Activated CD4-positive, alpha-beta T cell treated with anti-CD3 and anti-CD28 coated beads for 36 hours (primary cell): ENCODE measurements around the gene ZIM2. TPM values are rescaled to one million over a fixed set of nuclear protein-coding genes. Genes with fewer than 3 reads are reported as not detected.
"Not testable (repeated sequence)": the region's sequence is repeated elsewhere in the genome, so short reads cannot be mapped to it uniquely, and the experiment has no call there.

ENCODE experiments used
- ATAC-seq: fragments of 200-7000 bp; cut with Tn5 transposase; one replicate; pipeline ENCODE4 v1.10.0; 2021; ENCODE audit warnings: mild to moderate bottlenecking, moderate library complexity
- CTCF ChIA-PET: fragments of 350-600 bp; sonication (Branson Sonifier 250); formaldehyde crosslinking; loops from one replicate; lab custom pipeline; 2021; ENCODE audit warnings: antibody characterized with exemption; lab: Charles Lee
- POLR2A ChIA-PET: fragments of 350-600 bp; sonication (Branson Sonifier 250); formaldehyde crosslinking; loops from one replicate; lab custom pipeline; 2021; ENCODE audit warnings: antibody characterized with exemption, inconsistent platforms; lab: Charles Lee
- DNase-seq: peaks from one replicate; pipeline ENCODE4 v3.0.0-alpha.2; 2020
- H3K27ac Mint-ChIP-seq: one replicate; pipeline ENCODE4 v1.8.0; 2021; ENCODE audit warnings: mixed read lengths
- H3K27me3 Mint-ChIP-seq: one replicate; pipeline ENCODE4 v1.8.0; 2021; ENCODE audit warnings: mixed read lengths
- H3K36me3 Mint-ChIP-seq: one replicate; pipeline ENCODE4 v1.8.0; 2021; ENCODE audit warnings: low read depth, mixed read lengths
- H3K4me1 Mint-ChIP-seq: one replicate; pipeline ENCODE4 v1.8.0; 2021; ENCODE audit warnings: mixed read lengths
- H3K4me3 Mint-ChIP-seq: one replicate; pipeline ENCODE4 v1.8.0; 2021; ENCODE audit warnings: mild to moderate bottlenecking, moderate library complexity, mixed read lengths
- H3K9me3 Mint-ChIP-seq: one replicate; pipeline ENCODE4 v1.8.0; 2021; ENCODE audit warnings: low read depth, mixed read lengths
- intact Hi-C, 2 experiments: fragments of 100-400 bp; cut with DNase I in 1 of 2; cut with micrococcal nuclease in 1 of 2; formaldehyde crosslinking; loops; one replicate each; pipeline versions ENCODE4 v1.14.2 to v1.15.1; 2022 to 2024; cut with DNase I, micrococcal nuclease
- total RNA-seq, 2 experiments: library from RNA; stranded (reverse); gene quantifications; one replicate each; pipeline ENCODE4 v1.2.3, GENCODE V29; 2021

The ZIM2 gene
- total RNA-seq, 2 experiments from 2014 or later: not detected

- no peak overlapping the region for H3K4me3 Mint-ChIP-seq
- no peaks in the 10 kb centered on the region for H3K4me1 Mint-ChIP-seq
- ChIA-PET POLR2A (no interaction called here), CTCF (no interaction called here)
- intact Hi-C loops: no loop called here
- DNase-seq (no peak), ATAC-seq (no peak)
- H3K9me3 Mint-ChIP-seq: peaks cover 36% of the 10 kb centered on the region
- H3K36me3 Mint-ChIP-seq: peaks cover 5% of the 10 kb centered on the region
- no peaks in the 10 kb centered on the region for H3K27me3 Mint-ChIP-seq
- no peak overlapping the region for H3K27ac Mint-ChIP-seq
These were observed 24.1 kb upstream of the ZIM2 start for GRCh38 chr19:56864443-56865125.

DNA sequence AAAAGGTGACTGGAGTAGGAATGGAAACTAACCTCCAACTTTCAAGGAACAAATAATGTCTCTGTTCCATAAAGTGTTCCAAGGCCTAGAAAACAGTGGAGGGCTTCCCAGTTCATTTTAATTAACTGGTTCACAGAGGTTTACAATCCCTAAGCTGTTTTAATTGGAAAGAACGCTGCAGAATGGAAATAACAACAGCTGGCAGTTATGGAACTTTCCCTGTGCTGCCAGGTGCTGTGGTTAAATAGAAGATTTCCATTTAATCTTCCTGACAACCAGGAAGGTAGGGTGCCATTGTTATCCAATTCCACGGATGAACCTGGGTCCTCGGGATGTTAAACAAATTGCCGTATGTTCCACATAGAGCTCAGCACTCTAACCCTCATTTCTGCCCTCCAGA is 22.2 kb upstream of the ZIM2 start:
- Mint-ChIP-seq H3K27me3 (no peaks in the 10 kb centered on the region), H3K9me3 (peaks cover 39% of the 10 kb centered on the region), H3K4me3 (no peak overlapping the region), H3K27ac (no peak overlapping the region), H3K4me1 (no peaks in the 10 kb centered on the region), H3K36me3 (peaks cover 5% of the 10 kb centered on the region)
- intact Hi-C loops: no loop called here
- ChIA-PET POLR2A (no interaction called here), CTCF (no interaction called here)
- ATAC-seq (no peak), DNase-seq (no peak)

DNA sequence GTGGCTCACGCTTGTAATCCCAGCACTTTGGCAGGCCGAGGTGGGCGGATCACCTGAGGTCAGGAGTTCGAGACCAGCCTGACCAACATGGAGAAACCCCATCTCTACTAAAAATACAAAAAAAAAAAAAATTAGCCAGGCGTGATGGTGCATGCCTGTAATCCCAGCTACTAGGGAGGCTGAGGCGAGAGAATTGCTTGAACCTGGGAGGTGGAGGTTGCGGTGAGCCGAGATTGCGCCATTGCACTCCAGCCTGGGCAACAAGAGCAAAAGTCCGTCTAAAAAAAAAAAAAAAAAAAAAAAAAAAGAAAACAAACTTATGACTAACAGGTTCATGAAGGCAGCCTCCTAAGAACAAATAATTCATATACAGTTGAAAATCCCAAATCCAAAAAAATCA is 19.9 kb upstream of the ZIM2 start:
- ATAC-seq, H3K4me3 Mint-ChIP-seq, H3K4me1 Mint-ChIP-seq, H3K27me3 Mint-ChIP-seq, intact Hi-C loops, CTCF ChIA-PET, H3K27ac Mint-ChIP-seq, POLR2A ChIA-PET, H3K36me3 Mint-ChIP-seq, DNase-seq: not testable (repeated sequence)
- H3K9me3 Mint-ChIP-seq: peaks cover 36% of the 10 kb centered on the region

- intact Hi-C loops: no loop called here
- Mint-ChIP-seq H3K4me1 (no peaks in the 10 kb centered on the region), H3K27me3 (no peaks in the 10 kb centered on the region), H3K36me3 (peaks cover 7% of the 10 kb centered on the region), H3K27ac (no peak overlapping the region), H3K9me3 (peaks cover 34% of the 10 kb centered on the region), H3K4me3 (no peak overlapping the region)
- ATAC-seq (no peak), DNase-seq (no peak)
- POLR2A ChIA-PET: no interaction called here
- CTCF ChIA-PET: no interaction called here
These were observed 17.5 kb upstream of the ZIM2 start for GRCh38 chr19:56858026-56858425.

DNA sequence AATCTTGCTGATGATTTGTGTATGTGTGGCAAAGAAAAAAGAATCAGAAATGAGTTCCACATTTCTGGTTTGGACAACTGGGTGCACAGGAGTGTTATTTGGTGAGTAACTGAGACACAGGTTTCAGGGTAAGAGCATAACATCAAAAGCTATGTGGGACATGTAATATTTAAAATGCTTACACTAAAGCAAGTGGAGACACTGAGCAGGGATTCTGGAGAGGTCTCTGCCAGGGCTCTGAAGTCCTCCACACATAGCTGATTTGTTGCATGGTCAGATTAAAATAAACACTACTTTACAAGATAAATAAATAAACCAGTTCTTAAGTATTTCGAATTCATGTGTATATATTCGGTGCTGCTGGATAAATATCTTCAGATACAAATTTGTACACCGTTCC is 16.3 kb upstream of the ZIM2 start:
- Mint-ChIP-seq H3K27ac (no peak overlapping the region), H3K4me1 (no peaks in the 10 kb centered on the region), H3K9me3 (peaks cover 41% of the 10 kb centered on the region), H3K27me3 (no peaks in the 10 kb centered on the region), H3K4me3 (no peak overlapping the region), H3K36me3 (peaks cover 7% of the 10 kb centered on the region)
- CTCF ChIA-PET: no interaction called here
- intact Hi-C loops: no loop called here
- ATAC-seq: no peak
- POLR2A ChIA-PET: no interaction called here
- no peak for DNase-seq

DNA sequence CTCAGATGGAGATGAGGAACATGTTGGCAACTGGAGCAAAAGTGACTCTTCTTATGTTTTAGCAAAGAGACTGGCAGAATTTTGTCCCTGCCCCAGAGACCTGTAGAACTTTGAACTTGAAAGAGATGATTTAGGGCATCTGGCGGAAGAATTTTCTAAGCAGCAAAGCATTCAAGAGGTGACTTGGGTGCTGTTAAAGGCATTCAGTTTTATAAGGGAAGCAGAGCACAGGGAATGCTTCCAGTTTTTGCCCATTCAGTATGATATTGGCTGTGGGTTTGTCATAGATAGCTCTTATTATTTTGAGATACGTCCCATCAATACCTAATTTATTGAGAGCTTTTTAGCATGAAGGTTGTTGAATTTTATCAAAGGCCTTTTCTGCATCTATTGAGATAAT is 11.8 kb upstream of the ZIM2 start:
- H3K9me3 Mint-ChIP-seq: peaks cover 46% of the 10 kb centered on the region
- H3K36me3 Mint-ChIP-seq, intact Hi-C loops, POLR2A ChIA-PET, H3K4me3 Mint-ChIP-seq, DNase-seq, CTCF ChIA-PET, H3K27me3 Mint-ChIP-seq, H3K4me1 Mint-ChIP-seq, H3K27ac Mint-ChIP-seq, ATAC-seq: not testable (repeated sequence)

DNA sequence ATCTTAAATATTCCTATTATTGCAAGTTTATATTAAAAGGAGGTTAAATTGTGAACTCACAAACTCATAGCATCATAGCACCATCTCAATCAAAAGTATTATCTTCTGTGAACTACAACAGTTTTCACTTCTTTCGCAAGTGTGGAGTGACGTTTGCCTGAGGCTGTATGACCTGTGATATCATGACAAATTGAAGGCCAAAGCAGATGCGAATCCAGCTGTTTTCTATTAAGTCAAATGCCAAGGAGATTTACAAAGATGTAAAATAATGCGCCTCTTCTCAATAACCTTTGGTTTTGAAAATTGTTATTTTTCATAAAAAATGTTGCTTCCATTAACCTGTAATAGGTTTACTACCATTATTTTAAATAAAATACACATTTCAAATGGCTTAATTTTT is 7.6 kb upstream of the ZIM2 start:
- ATAC-seq: no peak
- H3K27ac Mint-ChIP-seq: no peak overlapping the region
- ChIA-PET POLR2A (no interaction called here), CTCF (no interaction called here)
- H3K27me3 Mint-ChIP-seq: no peaks in the 10 kb centered on the region
- no peaks in the 10 kb centered on the region for H3K4me1 Mint-ChIP-seq
- H3K9me3 Mint-ChIP-seq: peaks cover 34% of the 10 kb centered on the region
- intact Hi-C loops: no loop called here
- H3K4me3 Mint-ChIP-seq: no peak overlapping the region
- H3K36me3 Mint-ChIP-seq: no peaks in the 10 kb centered on the region
- no peak for DNase-seq

- H3K9me3 Mint-ChIP-seq: peaks cover 29% of the 10 kb centered on the region
- ChIA-PET POLR2A (no interaction called here), CTCF (no interaction called here)
- H3K27me3 Mint-ChIP-seq: peaks cover 12% of the 10 kb centered on the region
- no peak overlapping the region for H3K4me3 Mint-ChIP-seq
- DNase-seq (no peak), ATAC-seq (no peak)
- intact Hi-C loops: no loop called here
- H3K27ac Mint-ChIP-seq: no peak overlapping the region
- H3K36me3 Mint-ChIP-seq: peaks cover 18% of the 10 kb centered on the region
- H3K4me1 Mint-ChIP-seq: no peaks in the 10 kb centered on the region
These were observed 1.9 kb upstream of the ZIM2 start for GRCh38 chr19:56842412-56842811.

DNA sequence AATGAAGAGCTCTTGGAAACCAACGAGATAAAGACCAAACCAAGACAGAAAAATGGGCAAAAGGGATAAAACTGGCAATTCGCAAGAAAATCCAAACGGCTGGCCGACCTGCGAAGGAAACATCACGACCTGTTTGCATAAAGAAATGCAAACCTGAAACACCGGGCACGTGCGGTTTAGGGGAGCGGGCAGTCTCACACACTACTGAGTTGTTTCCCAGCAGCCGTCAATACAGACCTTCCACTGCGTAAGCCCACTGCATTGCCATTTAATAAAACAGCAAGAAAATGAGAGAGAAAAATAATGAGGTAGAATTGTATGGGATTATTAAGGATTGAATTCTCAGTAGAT is 642 bp upstream of the ZIM2 start:
- ChIA-PET POLR2A (no interaction called here), CTCF (no interaction called here)
- H3K27ac Mint-ChIP-seq: no peak overlapping the region
- intact Hi-C loops: no loop called here
- no peak overlapping the region for H3K4me3 Mint-ChIP-seq
- H3K9me3 Mint-ChIP-seq: peaks cover 36% of the 10 kb centered on the region
- peaks cover 15% of the 10 kb centered on the region for H3K27me3 Mint-ChIP-seq
- no peak for ATAC-seq
- no peaks in the 10 kb centered on the region for H3K4me1 Mint-ChIP-seq
- DNase-seq: no peak
- peaks cover 23% of the 10 kb centered on the region for H3K36me3 Mint-ChIP-seq

DNA sequence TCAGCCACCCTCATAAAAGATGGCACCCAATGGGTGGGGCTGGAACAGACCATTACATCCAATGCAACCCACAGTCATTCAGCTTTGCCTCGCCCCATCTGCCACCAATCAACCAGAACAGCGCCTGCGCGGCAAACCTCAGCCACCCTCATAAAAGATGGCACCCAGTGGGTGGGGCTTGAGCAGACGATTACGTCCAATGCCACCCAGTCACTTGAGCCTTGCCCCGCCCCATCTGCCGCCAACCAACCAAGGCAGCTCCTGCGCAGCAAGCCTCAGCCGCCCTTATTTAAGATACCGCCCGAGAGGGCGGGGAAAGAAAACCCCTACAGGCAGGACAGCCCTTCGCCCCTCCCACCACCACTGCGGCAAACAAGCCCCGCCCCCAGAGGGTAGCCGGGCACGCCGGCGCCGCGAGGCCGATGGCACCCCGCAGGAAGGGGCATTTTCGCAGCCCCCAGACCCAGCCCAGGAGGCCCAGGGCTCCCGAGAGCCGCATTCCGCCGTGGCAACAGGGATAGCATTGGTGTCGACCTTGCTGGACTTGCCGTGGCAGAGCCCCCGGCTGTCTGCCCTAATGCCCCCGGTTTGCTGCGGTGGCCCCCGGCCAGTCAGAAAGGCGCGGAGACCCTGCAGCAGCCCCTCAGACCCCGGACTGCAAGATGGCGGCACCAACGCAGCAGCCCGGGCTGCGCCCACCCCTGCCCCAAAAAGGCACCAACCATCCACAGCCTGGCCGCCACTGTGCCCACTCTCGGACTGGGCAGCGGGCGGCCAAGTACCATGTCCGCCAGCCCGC is 675 bp downstream of the ZIM2 start:
- intact Hi-C loops: no loop called here

GRCh38 chr19:56838909-56839651 is 1.4 kb downstream of the ZIM2 start:
- peaks cover 27% of the 10 kb centered on the region for H3K36me3 Mint-ChIP-seq
- H3K4me1 Mint-ChIP-seq: no peaks in the 10 kb centered on the region
- H3K27me3 Mint-ChIP-seq: peaks cover 19% of the 10 kb centered on the region
- intact Hi-C loops: no loop called here
- DNase-seq: peak; percentile 19
- H3K27ac Mint-ChIP-seq: no peak overlapping the region
- H3K9me3 Mint-ChIP-seq: peaks cover 43% of the 10 kb centered on the region
- ChIA-PET POLR2A (no interaction called here), CTCF (no interaction called here)
- H3K4me3 Mint-ChIP-seq: no peak overlapping the region
- ATAC-seq: peak; percentile 30

More for the DNA sequence above, 675 bp downstream of the ZIM2 start:
- Mint-ChIP-seq H3K9me3 (peaks cover 44% of the 10 kb centered on the region), H3K4me1 (no peaks in the 10 kb centered on the region), H3K36me3 (peaks cover 27% of the 10 kb centered on the region), H3K27ac (no peak overlapping the region), H3K4me3 (no peak overlapping the region), H3K27me3 (peaks cover 19% of the 10 kb centered on the region)
- ATAC-seq (no peak), DNase-seq (peak; percentile 17)
- POLR2A ChIA-PET: no interaction called here
- CTCF ChIA-PET: no interaction called here
